ENCODE measurements around the gene UBE2I. TPM values are rescaled to one million over a fixed set of nuclear protein-coding genes. Genes with fewer than 3 reads are reported as not detected.

Gene UBE2I
- total RNA-seq, 2 experiments from 2014 or later: 122 to 323 TPM

- peaks cover 26% of the 10 kb centered on the region for H3K4me1 ChIP-seq (ENCODE audit: insufficient read depth, low read length, poor library complexity, severe bottlenecking)
- peaks cover 9% of the 10 kb centered on the region; the same call in 1 of the 2 replicates for H3K36me3 ChIP-seq (ENCODE audit: insufficient read depth, low read length)
- ChIA-PET CTCF (ENCODE audit: unreplicated experiment) (no interaction called here), POLR2A (no interaction called here)
- H3K27ac ChIP-seq (ENCODE audit: low read depth, low read length, poor library complexity, severe bottlenecking): no peak overlapping the region
- no peak overlapping the region for H3K4me3 ChIP-seq (ENCODE audit: low read depth, low read length, poor library complexity, severe bottlenecking)
- H3K79me2 ChIP-seq (ENCODE audit: insufficient read depth, low read depth, low read length): peaks cover 10% of the 10 kb centered on the region
- intact Hi-C loops (cut with micrococcal nuclease; ENCODE audit: unreplicated experiment): loop anchor here (10.0 kb wide), 2 partner anchors 109 to 309 kb away; partner anchors contain the start of genes CRAMP1, IFT140 and UNKL
- H3K4me2 ChIP-seq (ENCODE audit: low read length): no peak overlapping the region
- 0 out of 2 replicates have a peak, but pooled peaks cover 8% of the 10 kb centered on the region for H4K20me1 ChIP-seq (ENCODE audit: insufficient read depth, low read length)
- DNase-seq (ENCODE audit: low spot score): no peak
- H3K9me2 ChIP-seq (ENCODE audit: insufficient read depth, low read length): no peaks in the 10 kb centered on the region
- no peaks in the 10 kb centered on the region; the same call in 1 of the 2 replicates for H3K9me3 ChIP-seq (ENCODE audit: low read length)
- TF ChIP-seq EZH2phosphoT487 (IDR thresholded peaks at IDR 0.05; ENCODE audit: borderline replicate concordance, low read depth, low read length): no peak
- TF ChIP-seq, protein P1, sequence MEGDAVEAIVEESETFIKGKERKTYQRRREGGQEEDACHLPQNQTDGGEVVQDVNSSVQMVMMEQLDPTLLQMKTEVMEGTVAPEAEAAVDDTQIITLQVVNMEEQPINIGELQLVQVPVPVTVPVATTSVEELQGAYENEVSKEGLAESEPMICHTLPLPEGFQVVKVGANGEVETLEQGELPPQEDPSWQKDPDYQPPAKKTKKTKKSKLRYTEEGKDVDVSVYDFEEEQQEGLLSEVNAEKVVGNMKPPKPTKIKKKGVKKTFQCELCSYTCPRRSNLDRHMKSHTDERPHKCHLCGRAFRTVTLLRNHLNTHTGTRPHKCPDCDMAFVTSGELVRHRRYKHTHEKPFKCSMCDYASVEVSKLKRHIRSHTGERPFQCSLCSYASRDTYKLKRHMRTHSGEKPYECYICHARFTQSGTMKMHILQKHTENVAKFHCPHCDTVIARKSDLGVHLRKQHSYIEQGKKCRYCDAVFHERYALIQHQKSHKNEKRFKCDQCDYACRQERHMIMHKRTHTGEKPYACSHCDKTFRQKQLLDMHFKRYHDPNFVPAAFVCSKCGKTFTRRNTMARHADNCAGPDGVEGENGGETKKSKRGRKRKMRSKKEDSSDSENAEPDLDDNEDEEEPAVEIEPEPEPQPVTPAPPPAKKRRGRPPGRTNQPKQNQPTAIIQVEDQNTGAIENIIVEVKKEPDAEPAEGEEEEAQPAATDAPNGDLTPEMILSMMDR (conservative IDR thresholded peaks at IDR 0.05; ENCODE audit: low read length): no peak
- no TSS peak for BruUV-seq (replicated peaks)
- H2AFZ ChIP-seq (ENCODE audit: low read length): no peak overlapping the region
Observed at GRCh38 chr16:1305823-1306222, 3.6 kb upstream of the UBE2I start.

DNA sequence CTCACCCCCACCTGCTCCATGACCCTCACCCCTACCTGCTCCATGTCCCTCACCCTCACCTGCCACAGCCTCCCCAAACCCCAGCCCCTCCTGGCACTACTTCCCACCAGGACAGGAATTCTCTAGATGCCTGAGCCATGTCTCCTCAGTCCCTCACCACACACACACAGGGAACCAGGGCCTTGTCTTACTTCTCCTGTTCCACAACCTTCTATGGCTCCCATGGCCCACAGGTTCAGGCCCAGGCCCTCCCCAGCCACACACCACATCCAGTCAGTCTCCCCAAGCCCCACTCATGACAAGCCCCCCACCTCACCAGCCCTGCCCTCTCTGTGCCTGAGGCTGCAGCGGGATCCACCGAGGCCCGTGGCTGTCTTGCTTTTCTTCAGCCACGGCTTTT, 3.1 kb upstream of the UBE2I start:
- Histone ChIP-seq H3K4me2 (ENCODE audit: low read length) (no peak overlapping the region), H3K4me1 (ENCODE audit: insufficient read depth, low read length, poor library complexity, severe bottlenecking) (peaks cover 31% of the 10 kb centered on the region)
- POLR2A ChIA-PET: no interaction called here

More for the DNA sequence above, 3.1 kb upstream of the UBE2I start:
- peaks cover 13% of the 10 kb centered on the region; the same call in 1 of the 2 replicates for H4K20me1 ChIP-seq (ENCODE audit: insufficient read depth, low read length)
- peaks cover 15% of the 10 kb centered on the region for H3K79me2 ChIP-seq (ENCODE audit: insufficient read depth, low read depth, low read length)
- no peaks in the 10 kb centered on the region; the same call in 1 of the 2 replicates for H3K9me3 ChIP-seq (ENCODE audit: low read length)
- DNase-seq (ENCODE audit: low spot score): no peak
- H3K27ac ChIP-seq (ENCODE audit: low read depth, low read length, poor library complexity, severe bottlenecking): no peak overlapping the region
- CTCF ChIA-PET (ENCODE audit: unreplicated experiment): no interaction called here
- TF ChIP-seq EZH2phosphoT487 (IDR thresholded peaks at IDR 0.05; ENCODE audit: borderline replicate concordance, low read depth, low read length): no peak
- TF ChIP-seq, protein P1 (conservative IDR thresholded peaks at IDR 0.05; ENCODE audit: low read length): no peak
- H2AFZ ChIP-seq (ENCODE audit: low read length): no peak overlapping the region
- no peaks in the 10 kb centered on the region for H3K9me2 ChIP-seq (ENCODE audit: insufficient read depth, low read length)
- peaks cover 14% of the 10 kb centered on the region for H3K36me3 ChIP-seq (ENCODE audit: insufficient read depth, low read length)
- intact Hi-C loops (cut with micrococcal nuclease; ENCODE audit: unreplicated experiment): loop anchor here (10.0 kb wide), 2 partner anchors 108 to 308 kb away; partner anchors contain the start of genes CRAMP1, IFT140 and UNKL
- BruUV-seq (replicated peaks): no TSS peak
- H3K4me3 ChIP-seq (ENCODE audit: low read depth, low read length, poor library complexity, severe bottlenecking): no peak overlapping the region

Measured in OCI-LY7 (cell line).